Muscle of leg (tissue), 11 donors: ENCODE measurements around the gene CYP4F12. TPM values are rescaled to one million over a fixed set of nuclear protein-coding genes. Genes with fewer than 3 reads are reported as not detected.
A peak's percentile ranks its signal among the peaks of the same experiment; 100 is the strongest.
"Not testable (repeated sequence)": the region's sequence is repeated elsewhere in the genome, so short reads cannot be mapped to it uniquely, and the experiment has no call there.

Source experiments
- DNase-seq: peaks from one replicate; pipeline ENCODE4 v3.0.0; 2013
- H3K27ac ChIP-seq: one replicate; pipeline ENCODE4 v1.5.1; 2013; ENCODE audit warnings: mild to moderate bottlenecking, low read length, control low read depth
- H3K27me3 ChIP-seq: one replicate; pipeline ENCODE4 v1.6.1; 2013; ENCODE audit warnings: low read length; ENCODE audit not compliant: control insufficient read depth, insufficient read depth
- H3K36me3 ChIP-seq: one replicate; pipeline ENCODE4 v1.6.1; 2013; ENCODE audit warnings: low read length; ENCODE audit not compliant: control insufficient read depth, insufficient read depth
- H3K4me1 ChIP-seq: one replicate; pipeline ENCODE4 v1.6.1; 2013; ENCODE audit warnings: low read length; ENCODE audit not compliant: control insufficient read depth, insufficient read depth
- H3K4me3 ChIP-seq: one replicate; pipeline ENCODE4 v1.5.1; 2013; ENCODE audit warnings: low read length, control low read depth
- H3K9me3 ChIP-seq: replicated peaks from 2 replicates; pipeline ENCODE4 v1.6.1; 2013; ENCODE audit warnings: low read depth, low read length; ENCODE audit not compliant: control insufficient read depth
- WGBS: methylation state at CpG from one replicate; pipeline ENCODE4 v1.1.5; 2013; ENCODE audit warnings: missing lambda C conversion rate; ENCODE audit not compliant: insufficient coverage; 5-methylcytosine and 5-hydroxymethylcytosine counted together
- polyA plus RNA-seq, 8 donors: library from polyadenylated mRNA; unstranded; fragments of 120-200 nt; gene quantifications; one replicate each; pipeline versions ENCODE4 v1.2.1 to v1.2.3, GENCODE V29; 2013; ENCODE audit warnings: inconsistent platforms in 1 of 8, low replicate concordance in 1 of 8; ENCODE audit not compliant: insufficient read length in 8 of 8, insufficient read depth in 1 of 8
- total RNA-seq: library from RNA; stranded (reverse); fragments of 120-200 nt; gene quantifications from one replicate; pipeline ENCODE4 v1.2.4, GENCODE V29; 2013

CYP4F12 gene
- total and polyA plus RNA-seq, 9 donors: 0.14 to 3.6 (median 0.56) TPM

DNA sequence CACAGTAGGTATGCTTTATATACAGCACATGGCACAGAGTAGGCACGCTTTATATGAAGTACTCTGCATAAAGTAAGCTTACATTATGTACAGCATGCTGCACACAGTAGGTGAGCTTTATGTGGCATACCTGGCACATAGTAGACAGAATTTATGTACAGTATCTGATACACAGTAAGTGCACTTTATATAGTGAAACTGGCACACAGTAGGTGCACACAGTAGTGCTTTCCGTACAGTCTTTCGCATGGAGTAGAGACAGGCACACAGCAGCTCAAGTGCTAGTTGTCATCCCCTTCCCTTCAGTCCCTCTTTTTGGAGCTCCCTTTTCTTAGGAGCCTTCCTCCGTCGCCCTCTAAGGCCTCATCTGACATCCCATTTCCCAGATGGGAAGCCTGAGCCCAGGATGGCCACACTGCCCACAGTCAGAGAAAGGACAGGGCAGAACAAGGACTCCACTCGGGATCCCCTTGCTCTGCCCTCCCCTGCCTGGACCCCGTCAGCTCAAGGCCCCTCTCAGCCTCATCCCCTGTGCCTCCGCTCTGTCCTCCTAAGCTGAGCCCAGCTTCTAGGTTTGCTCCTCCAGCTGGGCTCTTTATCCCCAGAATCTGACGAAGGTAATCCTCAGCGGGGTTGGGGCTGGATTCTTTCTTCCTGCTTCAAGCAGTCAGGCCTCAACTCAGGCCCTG lies 852 bp upstream of the CYP4F12 start:
- Histone ChIP-seq H3K4me1 (peaks cover 11% of the 10 kb centered on the region), H3K4me3 (no peak overlapping the region), H3K36me3 (no peaks in the 10 kb centered on the region), H3K27me3 (no peaks in the 10 kb centered on the region), H3K9me3 (no peaks in the 10 kb centered on the region), H3K27ac (no peak overlapping the region)
- peak; percentile 77 for DNase-seq
- WGBS: 43% methylated on average over 8 of the region's 10 CpGs

DNA sequence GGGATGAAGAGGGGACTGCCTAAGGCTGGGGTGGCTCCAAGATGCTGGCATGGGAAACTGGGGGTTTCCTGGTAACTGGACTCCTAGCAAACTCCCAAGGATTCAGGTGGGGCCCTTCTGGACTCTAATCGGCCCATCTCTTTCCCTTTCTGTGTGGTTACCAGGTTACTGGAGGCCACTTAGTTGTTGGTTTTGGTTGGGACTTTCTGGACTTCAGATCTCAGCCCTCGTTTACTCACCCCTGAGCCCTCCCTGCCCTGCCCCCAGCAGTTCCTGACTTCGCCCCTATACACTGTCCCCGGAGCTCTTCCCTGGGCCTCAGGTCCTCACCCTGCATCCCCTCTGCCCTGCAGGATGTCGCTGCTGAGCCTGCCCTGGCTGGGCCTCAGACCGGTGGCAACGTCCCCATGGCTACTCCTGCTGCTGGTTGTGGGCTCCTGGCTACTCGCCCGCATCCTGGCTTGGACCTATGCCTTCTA lies 328 bp downstream of the CYP4F12 start:
- Histone ChIP-seq H3K27me3 (no peaks in the 10 kb centered on the region), H3K4me3 (no peak overlapping the region), H3K4me1 (peaks cover 11% of the 10 kb centered on the region), H3K27ac (no peak overlapping the region), H3K9me3 (no peaks in the 10 kb centered on the region), H3K36me3 (no peaks in the 10 kb centered on the region)
- 19% methylated on average over 7 of the region's 9 CpGs for WGBS
- no peak for DNase-seq

DNA sequence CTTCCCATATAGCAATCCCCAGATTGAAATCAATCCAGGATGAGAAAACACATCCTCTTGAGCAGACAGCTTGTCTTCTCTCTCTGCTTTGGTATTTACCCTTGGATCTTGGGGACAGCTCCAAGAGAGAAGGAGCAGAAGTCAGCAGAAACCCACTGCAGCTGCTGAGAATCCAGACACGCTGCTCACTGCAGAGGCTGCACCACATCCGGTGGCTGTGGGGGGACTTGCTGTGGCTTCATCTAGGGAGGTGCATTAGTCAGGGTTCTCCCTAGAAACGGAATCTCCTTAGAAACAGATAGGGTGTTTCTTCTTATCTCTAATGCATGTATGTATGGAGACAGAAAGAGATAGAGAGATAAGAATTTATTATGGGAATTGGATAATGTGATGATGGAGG lies 2.7 kb downstream of the CYP4F12 start:
- no CpG with 5 or more reads among the region's 3 CpGs for WGBS
- Histone ChIP-seq H3K4me1 (peaks cover 11% of the 10 kb centered on the region), H3K27me3 (no peaks in the 10 kb centered on the region), H3K27ac (no peak overlapping the region), H3K9me3 (no peaks in the 10 kb centered on the region), H3K36me3 (no peaks in the 10 kb centered on the region), H3K4me3 (no peak overlapping the region)
- DNase-seq: no peak

DNA sequence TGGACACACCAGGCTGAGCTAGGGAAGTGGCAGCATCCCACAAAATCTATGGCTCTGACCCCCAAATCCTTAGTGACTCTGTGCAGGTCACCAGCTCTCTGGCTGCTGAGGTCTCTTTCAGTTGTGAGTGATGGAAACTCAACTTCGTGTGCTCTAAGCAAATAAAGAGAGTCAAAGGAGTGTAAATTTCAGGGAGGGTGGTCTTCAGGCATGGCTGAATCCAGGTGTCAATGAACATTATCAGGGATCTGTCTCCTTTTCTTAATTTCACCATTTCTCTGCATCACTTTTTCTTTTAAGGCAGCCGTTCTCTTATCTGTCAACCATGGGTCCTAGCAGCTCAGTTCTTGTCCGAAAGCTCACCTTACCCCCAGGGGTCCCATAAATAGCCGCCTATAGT lies 6.2 kb downstream of the CYP4F12 start:
- H3K27ac ChIP-seq: no peak overlapping the region
- no peak overlapping the region for H3K4me3 ChIP-seq
- H3K4me1 ChIP-seq: no peaks in the 10 kb centered on the region
- H3K9me3 ChIP-seq: no peaks in the 10 kb centered on the region
- H3K27me3 ChIP-seq: no peaks in the 10 kb centered on the region
- H3K36me3 ChIP-seq: no peaks in the 10 kb centered on the region
- no peak for DNase-seq
- WGBS: 40% methylated on average over 1 of the region's 4 CpGs

DNA sequence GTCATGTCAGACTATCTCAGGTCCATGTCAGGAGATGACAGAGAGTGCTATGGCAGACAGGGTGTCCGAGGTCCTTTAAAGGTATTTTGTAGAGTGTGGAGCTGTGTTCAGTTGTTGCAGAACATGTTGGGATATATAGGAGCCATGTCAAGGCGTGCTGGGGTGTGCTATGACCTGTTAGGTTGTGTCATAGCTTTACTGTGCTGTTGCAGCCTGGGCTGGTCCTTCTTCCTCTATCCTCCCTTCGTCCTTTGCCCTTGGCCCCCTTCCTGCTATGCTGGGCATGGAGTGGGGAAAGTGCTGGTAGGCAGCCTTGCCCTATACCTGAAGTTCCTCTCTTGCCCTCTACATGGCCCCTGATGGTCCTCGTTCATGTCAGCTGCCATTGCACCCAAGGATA lies 7.0 kb downstream of the CYP4F12 start:
- H3K9me3 ChIP-seq, H3K4me3 ChIP-seq, H3K27ac ChIP-seq, H3K27me3 ChIP-seq, H3K4me1 ChIP-seq, DNase-seq, H3K36me3 ChIP-seq: not testable (repeated sequence)
- 100% methylated on average over 1 of the region's 4 CpGs for WGBS

DNA sequence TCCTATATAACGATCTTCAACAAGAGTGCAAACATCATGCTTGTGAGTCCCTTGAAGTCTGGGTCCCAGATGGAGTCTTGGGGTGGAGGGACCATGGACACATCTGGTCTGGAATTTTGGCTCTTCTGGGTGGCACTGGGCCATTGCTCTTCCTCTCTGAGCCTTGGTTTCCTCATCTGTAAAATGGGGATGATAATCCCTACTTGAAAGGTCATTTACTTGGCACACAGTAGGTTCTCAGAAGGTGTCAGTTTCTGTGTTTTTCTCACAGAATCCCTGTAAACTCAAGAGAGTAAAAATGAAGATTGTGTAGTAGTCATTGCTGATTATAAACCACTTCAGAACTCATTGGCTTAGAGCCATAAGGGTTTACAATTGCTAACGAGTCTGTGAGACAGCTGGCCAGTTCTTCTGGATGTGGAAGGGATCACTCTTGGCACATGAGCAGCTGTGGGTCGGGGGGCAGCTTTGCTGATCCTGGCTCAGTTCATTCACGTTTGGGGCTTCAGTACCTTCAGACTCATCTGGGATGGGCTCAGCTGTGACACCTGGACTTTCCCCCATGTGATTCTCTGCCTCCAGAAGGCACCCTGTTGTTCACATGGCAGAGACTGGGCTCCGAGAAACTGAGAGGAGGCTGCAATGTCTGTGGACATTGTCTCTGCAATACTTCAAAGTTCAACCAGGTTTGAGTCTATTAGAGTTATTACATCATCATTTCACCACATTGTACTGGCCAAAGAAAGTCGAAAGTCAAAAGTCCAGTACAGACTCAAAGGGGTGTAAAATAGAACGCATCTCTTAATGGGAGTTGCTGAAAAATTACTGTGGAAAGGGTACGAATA lies 7.8 kb downstream of the CYP4F12 start:
- Histone ChIP-seq H3K36me3 (no peaks in the 10 kb centered on the region), H3K4me1 (no peaks in the 10 kb centered on the region), H3K9me3 (no peaks in the 10 kb centered on the region), H3K27ac (no peak overlapping the region), H3K27me3 (no peaks in the 10 kb centered on the region), H3K4me3 (no peak overlapping the region)
- 47% methylated on average over 3 of the region's 8 CpGs for WGBS
- no peak for DNase-seq

DNA sequence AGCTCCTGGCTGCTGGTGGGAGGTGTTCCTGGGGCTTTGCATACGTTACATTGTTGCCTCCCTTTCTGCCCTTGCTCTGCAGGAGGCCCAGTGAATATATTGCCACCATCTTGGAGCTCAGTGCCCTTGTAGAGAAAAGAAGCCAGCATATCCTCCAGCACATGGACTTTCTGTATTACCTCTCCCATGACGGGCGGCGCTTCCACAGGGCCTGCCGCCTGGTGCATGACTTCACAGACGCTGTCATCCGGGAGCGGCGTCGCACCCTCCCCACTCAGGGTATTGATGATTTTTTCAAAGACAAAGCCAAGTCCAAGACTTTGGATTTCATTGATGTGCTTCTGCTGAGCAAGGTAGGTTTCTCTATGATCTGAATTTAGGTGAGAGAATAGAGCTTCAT lies 10.5 kb downstream of the CYP4F12 start:
- Histone ChIP-seq H3K27me3 (no peaks in the 10 kb centered on the region), H3K4me3 (no peak overlapping the region), H3K4me1 (no peaks in the 10 kb centered on the region), H3K27ac (no peak overlapping the region), H3K9me3 (peaks cover under 1% of the 10 kb centered on the region), H3K36me3 (no peaks in the 10 kb centered on the region)
- 60% methylated on average over 6 of the region's 10 CpGs for WGBS
- no peak for DNase-seq

DNA sequence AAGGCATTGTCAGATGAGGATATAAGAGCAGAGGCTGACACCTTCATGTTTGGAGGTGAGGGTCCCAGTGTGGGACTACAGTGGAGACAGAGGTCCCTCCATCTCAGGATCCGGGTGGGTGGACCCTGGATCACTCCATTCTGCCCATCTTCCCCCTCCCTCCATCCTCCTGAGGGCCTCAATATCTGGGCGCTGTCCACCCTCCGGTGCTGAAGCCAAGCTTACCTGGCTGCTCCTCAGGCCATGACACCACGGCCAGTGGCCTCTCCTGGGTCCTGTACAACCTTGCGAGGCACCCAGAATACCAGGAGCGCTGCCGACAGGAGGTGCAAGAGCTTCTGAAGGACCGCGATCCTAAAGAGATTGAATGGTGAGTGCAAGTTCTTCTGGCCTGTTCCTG lies 11.9 kb downstream of the CYP4F12 start:
- Histone ChIP-seq H3K4me3 (no peak overlapping the region), H3K27ac (no peak overlapping the region), H3K36me3 (no peaks in the 10 kb centered on the region), H3K9me3 (peaks cover 2% of the 10 kb centered on the region), H3K4me1 (no peaks in the 10 kb centered on the region), H3K27me3 (no peaks in the 10 kb centered on the region)
- DNase-seq: no peak
- 27% methylated on average over 8 of the region's 9 CpGs for WGBS

DNA sequence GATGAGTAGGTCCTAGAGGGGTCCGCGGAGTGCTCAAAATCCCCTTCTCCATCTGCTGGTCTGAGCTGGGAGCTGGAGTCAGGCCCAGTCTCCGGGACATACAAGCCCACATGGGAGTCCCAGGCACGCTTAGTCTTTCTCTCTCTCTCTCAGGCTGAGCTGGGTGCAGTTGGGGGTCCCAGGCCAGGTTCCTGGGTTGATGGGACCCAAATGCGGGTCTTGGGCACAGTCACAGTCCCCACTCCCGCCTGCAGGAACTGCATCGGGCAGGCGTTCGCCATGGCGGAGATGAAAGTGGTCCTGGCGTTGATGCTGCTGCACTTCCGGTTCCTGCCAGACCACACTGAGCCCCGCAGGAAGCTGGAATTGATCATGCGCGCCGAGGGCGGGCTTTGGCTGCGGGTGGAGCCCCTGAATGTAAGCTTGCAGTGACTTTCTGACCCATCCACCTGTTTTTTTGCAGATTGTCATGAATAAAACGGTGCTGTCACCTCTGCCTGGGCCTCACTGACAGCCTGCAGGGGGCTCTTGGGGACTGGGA lies 23.8 kb downstream of the CYP4F12 start:
- H3K4me1 ChIP-seq: peaks cover 3% of the 10 kb centered on the region
- no peak overlapping the region for H3K4me3 ChIP-seq
- WGBS: 65% methylated on average over 17 of the region's 19 CpGs
- H3K9me3 ChIP-seq: no peaks in the 10 kb centered on the region
- H3K27me3 ChIP-seq: no peaks in the 10 kb centered on the region
- H3K27ac ChIP-seq: no peak overlapping the region
- H3K36me3 ChIP-seq: no peaks in the 10 kb centered on the region
- DNase-seq: no peak

DNA sequence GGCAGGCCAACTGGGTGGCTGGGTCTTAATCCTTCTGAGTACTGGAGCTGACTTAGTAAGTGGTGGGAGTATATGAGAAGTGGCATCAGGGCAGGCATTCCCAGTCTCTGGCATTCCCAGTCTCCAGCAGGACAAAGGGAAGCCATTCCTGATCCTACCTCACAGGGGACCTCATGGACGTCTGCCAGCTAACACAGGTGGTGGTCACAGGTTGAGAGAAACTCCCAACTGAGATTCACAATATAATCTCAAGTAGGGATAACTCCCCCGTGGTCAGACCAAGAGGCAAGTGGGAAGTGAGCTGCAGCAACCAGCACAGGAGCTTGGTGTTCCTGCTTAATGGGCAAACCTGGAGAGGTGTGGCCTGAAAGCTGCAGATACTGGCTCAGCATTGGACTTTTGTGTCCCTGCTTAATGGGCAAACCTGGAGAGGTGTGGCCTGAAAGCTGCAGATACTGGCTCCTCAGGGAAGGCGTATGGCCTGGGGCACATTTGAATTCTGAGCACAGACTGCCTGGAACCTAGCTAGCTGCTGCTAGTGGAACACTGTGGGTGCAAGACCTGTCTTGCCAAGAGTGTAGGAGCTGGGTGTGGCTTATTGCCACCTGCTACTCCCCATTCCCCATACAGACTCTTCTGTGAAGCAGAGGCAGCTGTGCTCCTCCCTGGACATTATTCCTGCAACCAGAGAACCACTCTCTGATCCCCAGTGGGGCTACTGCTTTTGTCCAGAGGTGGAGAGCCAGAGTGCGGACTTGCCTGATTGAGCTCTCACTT lies 29.1 kb downstream of the CYP4F12 start:
- Histone ChIP-seq H3K9me3 (no peaks in the 10 kb centered on the region), H3K27me3 (no peaks in the 10 kb centered on the region), H3K36me3 (no peaks in the 10 kb centered on the region), H3K4me3 (no peak overlapping the region), H3K4me1 (peaks cover 27% of the 10 kb centered on the region), H3K27ac (peak overlapping the region; percentile 29)
- WGBS: 40% methylated on average over 2 of the region's 4 CpGs
- DNase-seq: peak; percentile 70
